Measurements from ENCODE around the gene CDHR5.
"Not testable (repeated sequence)": the region's sequence is repeated elsewhere in the genome, so short reads cannot be mapped to it uniquely, and the experiment has no call there.

CDHR5 gene
- total RNA-seq: 0 to 1.7 (median 0) reads per million in 17 experiments

DNA sequence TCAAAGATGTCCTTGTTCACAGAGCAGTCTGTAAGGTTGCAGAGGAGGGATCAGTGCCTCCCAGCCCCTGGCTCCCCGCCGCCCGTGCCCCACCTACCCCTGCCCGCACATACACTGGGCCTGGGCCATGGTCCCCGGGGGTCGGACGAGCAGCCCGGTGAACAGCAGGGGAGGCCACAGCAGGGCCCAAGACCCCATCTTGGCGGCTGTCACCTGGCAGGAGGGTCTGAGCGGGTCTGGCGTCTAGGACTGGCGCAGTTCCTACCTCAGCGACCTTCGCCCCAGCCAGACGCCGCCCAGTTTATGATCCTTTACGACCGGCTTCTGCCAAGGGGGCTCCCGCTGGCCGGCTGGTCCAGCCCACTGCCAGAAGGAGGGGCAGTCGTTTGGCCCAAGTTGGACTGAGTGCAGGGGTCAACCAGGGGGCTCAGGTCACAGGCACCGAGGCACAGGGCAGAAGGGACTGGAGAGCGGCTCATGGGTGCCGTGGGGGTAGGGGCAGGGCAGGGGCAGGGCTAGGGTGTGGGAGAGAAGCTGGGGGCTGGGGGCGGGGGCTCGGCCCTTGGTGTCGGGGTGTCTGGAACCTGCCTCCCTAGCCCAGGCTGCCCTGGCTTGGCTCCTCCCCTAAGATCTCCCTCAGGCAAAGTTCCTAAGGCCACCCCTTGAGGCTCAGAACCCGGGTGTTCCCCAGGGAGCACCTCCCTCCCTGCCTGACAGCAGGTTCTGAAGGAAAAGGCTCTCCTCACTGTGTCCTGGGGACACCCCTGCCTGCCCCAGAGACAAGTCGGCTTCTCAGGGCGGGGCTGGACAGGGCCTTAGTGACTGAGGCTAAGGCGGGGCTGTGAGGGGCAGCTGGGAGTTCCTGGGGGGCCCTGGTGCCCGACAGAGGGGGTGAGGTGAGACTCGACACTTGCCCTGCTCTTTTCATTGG, at the start of gene CDHR5:
CDHR5 (minus strand) TSS at position 251 of the 931 bp plus-strand sequence; CDS start at position 198, 53 bp downstream.
- no peak for DNase-seq

GRCh38 chr11:674406-674805, 49.7 kb upstream of the CDHR5 start:
- no peak for DNase-seq

DNA sequence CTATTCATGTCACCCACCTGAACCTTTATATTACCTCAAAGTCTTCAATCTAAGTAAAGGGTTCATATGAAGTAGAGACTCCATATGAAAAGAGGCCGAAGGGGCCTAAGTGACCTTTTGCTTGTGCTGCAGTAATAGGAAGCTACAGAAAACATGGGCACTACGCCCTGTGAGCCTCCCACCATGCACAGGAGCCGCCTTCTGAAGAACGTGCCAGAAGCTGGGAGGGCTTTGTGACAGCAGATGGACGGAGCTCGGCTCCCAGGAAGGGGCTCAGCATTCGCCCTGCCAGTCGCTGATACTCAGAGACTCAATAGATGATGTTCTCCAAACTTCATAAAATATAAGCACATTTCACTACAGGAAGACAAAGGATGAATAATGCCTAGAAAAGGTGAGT, 49.1 kb upstream of the CDHR5 start:
- DNase-seq: no peak

- DNase-seq: peak; percentile 8 to 44 (median 32)
Observed at GRCh38 chr11:665704-666281, 41.0 kb upstream of the CDHR5 start.

- no peak for DNase-seq
Observed at GRCh38 chr11:665062-665703, 40.4 kb upstream of the CDHR5 start.

GRCh38 chr11:662689-663274, 38.0 kb upstream of the CDHR5 start:
- DNase-seq: peak; percentile 65 to 79 (median 68)

DNA sequence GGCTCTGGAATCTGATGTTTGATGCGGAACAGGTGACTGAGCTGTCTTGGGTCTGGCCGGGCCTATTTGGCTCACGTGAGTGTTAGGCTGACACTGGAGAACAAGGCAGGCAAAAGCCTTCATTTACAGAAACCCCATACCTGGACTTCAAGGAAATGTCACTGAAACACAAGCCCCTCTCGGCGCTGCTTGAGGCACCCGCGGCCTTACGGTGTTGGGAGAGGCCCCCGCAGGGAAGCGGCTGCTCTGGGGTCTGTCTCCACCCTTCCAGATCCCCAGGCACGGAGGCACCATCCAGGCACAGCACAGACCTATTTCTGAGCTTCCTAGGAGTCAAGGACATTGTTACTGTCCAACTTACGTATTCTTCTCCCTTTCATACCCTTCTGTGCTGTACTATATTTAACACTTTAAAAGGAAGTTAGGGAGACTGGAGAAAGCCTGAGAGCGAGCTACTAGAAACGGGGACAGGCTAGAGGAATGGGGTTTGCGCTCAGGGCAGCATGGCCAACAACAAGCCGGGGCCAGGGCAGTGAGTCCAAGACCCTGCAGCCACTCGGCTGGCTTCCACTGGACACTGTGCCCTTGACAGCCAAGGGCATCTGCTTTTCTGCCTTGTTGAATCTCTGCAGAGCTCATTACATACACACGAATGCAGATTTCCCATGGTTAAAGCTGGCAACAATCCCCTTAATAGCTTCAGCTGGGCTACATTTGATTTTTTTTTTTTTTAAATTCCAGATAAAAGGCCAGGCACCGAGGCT, 36.1 kb upstream of the CDHR5 start:
- no peak for DNase-seq

DNA sequence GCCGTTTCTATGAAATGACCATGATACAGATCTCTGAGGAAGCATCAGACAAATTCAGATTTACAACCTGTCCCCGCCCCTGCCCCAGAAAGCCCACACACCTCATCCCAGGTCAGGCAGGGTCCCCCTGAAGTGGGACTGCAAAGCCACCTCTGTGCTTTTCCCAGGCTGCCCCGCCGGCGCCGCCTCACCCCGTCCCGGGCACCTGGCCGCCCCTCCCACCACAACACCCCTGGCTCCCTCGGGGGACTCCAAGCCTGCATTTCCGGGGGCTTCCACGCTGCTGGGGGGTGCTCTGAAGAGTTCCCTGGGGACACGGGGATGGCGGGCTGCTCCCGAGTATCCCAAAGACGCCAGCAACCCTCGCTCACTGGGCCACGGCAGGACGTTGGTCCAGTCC, 35.5 kb upstream of the CDHR5 start:
- DNase-seq: no peak

DNA sequence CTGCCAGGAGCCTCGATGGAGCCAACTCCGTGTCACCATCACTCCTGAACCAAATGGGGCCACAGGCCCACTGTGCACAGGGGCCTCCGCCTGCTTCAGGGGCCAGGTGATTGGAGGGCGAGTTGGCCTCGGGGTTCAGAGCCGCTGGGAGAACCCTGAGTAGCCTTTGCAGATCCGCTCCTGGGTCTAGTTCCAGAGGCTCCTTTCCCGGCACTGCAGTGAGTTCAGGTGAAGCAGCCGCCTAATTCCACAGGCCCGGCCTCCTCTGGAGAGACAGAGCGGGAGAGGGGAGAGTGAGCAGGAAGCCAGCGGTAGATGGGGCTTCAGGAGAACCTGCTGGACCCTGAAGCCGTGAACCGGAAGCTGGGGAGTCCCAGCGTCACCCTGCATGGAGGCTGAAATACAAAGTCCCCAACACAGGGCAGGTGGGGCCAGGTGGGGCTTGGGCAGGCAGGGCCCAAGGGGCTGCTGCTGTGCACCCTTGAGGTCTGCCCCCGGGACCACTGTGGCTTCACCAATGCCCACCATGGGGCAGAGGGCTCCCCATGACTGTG, 34.9 kb upstream of the CDHR5 start:
- DNase-seq: no peak

- DNase-seq: no peak
Observed at GRCh38 chr11:657691-658126, 33.0 kb upstream of the CDHR5 start.

DNA sequence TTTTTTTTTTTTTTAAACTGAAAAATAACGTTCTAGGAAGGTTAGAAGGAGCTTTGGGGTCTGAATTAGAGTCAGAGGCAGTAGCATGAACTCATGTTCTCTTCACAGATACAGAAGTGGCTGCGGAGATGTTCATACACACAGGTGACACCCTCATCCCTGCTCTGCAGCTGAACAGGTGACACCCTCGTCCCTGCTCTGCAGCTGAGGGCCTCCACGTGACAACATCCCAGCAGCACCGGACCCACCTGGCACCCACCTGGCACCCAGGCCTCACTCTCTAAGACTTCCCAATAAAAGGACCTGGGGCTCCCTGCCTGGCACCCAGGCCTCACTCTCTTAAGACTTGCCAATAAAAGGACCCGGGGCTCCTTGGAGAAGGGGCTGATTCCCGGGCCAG, 32.1 kb upstream of the CDHR5 start:
- no peak for DNase-seq

DNA sequence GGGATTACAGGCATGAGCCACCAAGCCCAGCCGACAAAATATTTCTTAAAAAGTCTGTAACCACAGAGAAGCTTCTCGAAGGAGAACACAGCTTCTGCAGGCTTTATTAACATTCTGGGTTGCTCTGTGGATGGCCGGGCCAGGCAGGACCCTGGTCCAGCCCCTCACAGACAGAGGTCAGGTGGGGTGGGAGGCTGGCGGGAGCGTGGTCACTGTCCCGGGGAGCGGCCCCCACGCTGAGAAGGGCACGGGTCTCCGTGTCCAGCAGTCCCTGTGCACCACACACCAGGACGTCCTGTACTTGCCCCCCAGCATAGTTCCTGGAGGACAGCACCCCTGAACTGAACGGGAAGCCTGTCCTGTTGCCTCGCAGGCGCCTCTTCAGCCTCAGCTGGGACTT, 31.7 kb upstream of the CDHR5 start:
- no peak for DNase-seq

DNA sequence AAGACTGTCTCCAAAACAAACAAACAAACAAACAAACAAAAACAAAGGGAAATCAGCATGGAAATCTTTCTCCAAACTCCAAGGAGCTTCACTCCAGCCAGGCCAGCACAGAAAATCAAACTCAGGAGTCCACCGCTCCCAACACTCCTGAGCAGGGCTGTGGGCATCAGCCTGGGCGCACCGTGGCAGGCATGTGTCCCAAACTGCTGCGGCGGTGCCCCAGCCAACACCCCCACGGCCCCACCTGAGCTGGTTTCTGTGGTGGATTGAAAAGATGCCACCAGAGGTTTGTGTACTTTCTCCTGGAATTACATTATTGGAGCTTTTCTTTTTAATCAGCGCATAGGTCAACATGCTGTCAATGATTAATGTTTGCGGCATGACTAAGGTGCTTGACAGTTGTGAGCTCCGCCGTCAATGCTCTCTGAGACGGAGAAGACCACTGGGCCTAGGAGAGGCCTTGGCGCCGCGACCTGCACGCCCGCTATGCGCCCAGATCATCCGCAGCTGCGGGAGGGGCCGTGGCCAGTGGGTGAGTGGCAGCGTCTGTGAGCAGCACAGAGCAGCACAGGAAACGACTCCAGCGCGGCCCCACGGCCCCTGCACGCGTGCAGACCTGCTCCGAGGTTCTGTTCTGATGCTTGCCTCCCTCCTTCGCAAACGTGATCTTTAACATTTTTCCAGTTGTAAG, 30.4 kb upstream of the CDHR5 start:
- no peak for DNase-seq

DNA sequence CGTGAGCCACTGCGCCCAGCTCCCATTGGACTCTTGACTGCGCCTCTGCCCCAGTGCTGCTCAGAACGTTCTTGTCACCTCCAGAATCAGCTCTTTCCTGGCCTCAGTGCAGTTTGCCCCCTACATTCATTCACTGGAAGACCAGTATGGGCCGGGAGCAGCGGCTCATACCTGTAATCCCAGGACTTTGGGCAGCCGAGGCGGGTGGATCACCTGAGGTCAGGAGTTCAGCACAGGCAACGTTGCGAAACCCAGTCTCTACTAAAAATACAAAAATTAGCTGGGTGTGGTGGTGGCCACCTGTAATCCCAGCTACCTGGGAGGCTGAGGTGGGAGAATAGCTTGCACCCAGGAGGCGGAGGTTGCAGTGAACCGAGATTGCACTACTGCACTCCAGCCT, 29.7 kb upstream of the CDHR5 start:
- not testable (repeated sequence) for DNase-seq

DNA sequence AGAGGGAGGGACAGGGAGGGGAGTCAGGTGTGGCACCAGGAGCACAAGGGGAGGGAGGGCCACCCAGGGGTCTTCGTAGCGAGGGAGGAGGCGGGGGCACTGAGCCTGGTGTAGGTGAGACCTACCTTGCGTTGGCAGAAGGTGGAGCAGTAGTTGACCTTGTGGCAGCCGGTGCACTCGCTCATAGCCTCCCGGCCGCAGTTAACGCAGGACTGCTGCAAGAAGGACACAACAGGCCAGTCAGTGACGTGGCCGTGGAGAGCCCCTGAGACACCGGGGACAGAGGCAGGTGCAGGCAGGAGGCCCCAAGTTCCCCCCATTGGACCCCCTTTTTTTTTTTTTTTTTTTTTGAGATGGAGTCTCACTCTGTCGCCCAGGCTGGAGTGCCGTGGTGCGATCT, 29.1 kb upstream of the CDHR5 start:
- DNase-seq: no peak

GRCh38 chr11:653136-653535, 28.4 kb upstream of the CDHR5 start:
- DNase-seq: peak; percentile 38 to 73 (median 56)

- DNase-seq: no peak
Observed at GRCh38 chr11:650482-650881, 25.7 kb upstream of the CDHR5 start.

- DNase-seq: not testable (repeated sequence)
Observed at GRCh38 chr11:647672-648158, 23.0 kb upstream of the CDHR5 start.

DNA sequence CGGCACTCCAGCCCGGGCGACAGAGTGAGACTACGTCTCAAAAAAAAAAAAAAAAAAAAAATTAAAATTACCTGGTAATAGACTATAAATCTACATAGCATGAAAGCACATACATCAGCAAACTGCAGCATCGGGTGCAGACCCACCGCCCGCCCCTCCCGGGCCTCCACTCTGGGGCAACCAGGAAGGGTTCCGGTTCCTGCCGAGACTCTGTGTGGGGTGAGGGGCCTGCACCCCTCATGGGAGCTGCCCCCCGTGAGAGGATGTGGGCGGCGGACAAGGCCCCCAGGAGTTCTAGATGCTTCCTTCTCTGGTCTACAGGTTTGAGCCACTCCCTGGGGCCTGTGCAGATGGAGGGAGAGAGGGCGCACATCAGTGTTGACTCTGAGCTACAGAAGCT, 21.5 kb upstream of the CDHR5 start:
- DNase-seq: no peak

GRCh38 chr11:645536-645935, 20.8 kb upstream of the CDHR5 start:
- DNase-seq: no peak
